Measurements from ENCODE around the gene MAML1. TPM values are rescaled to one million over a fixed set of nuclear protein-coding genes. Genes with fewer than 3 reads are reported as not detected.

MAML1 gene
- total and polyA plus RNA-seq, 2 donors (not counting 1 experiment from before 2014, with no cell fraction given) = 12.0 to 50.6 TPM

- no peak overlapping the region for H3K4me2 ChIP-seq (replicated peaks; ENCODE audit: low read depth, low read length, poor library complexity, severe bottlenecking)
- TF ChIP-seq, protein P1, sequence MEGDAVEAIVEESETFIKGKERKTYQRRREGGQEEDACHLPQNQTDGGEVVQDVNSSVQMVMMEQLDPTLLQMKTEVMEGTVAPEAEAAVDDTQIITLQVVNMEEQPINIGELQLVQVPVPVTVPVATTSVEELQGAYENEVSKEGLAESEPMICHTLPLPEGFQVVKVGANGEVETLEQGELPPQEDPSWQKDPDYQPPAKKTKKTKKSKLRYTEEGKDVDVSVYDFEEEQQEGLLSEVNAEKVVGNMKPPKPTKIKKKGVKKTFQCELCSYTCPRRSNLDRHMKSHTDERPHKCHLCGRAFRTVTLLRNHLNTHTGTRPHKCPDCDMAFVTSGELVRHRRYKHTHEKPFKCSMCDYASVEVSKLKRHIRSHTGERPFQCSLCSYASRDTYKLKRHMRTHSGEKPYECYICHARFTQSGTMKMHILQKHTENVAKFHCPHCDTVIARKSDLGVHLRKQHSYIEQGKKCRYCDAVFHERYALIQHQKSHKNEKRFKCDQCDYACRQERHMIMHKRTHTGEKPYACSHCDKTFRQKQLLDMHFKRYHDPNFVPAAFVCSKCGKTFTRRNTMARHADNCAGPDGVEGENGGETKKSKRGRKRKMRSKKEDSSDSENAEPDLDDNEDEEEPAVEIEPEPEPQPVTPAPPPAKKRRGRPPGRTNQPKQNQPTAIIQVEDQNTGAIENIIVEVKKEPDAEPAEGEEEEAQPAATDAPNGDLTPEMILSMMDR (IDR thresholded peaks at IDR 0.05) = no peak
- no peak for TF ChIP-seq EZH2 (IDR thresholded peaks at IDR 0.05; ENCODE audit: borderline replicate concordance, insufficient read depth, low read depth, low read length, poor library complexity, severe bottlenecking)
- H3K27me3 ChIP-seq (replicated peaks in 1 of 4; ENCODE audit: control extremely low read depth in 1 of 4, control insufficient read depth in 3 of 4, insufficient read depth in 4 of 4, low read length in 3 of 4) = no peaks in the 10 kb centered on the region
- ATAC-seq (ENCODE audit: low read depth) (no peak), DNase-seq (no peak)
- H3K9me3 ChIP-seq (ENCODE audit: control extremely low read depth in 1 of 3, control insufficient read depth in 2 of 3, insufficient read depth in 1 of 3, low read length in 2 of 3) = no peaks in the 10 kb centered on the region
- H2AFZ ChIP-seq (ENCODE audit: insufficient read depth, low read depth, low read length, poor library complexity, severe bottlenecking) = no peak overlapping the region
- no peak overlapping the region for H3K27ac ChIP-seq (ENCODE audit: low read length in 2 of 2)
- peaks cover 97% of the 10 kb centered on the region for H3K79me2 ChIP-seq (ENCODE audit: control insufficient read depth, insufficient read depth, low read length)
- POLR2A ChIA-PET = no interaction called here
- peaks cover 2 to 3% of the 10 kb centered on the region in 2 experiments for H3K36me3 ChIP-seq (replicated peaks in 1 of 2; ENCODE audit: control extremely low read depth in 1 of 2, control insufficient read depth in 1 of 2, extremely low read depth in 1 of 2, insufficient read depth in 2 of 2, low read length in 1 of 2)
- no peak overlapping the region for H3K4me3 ChIP-seq (ENCODE audit: control extremely low read depth in 1 of 5, extremely low read depth in 1 of 5, insufficient read depth in 1 of 5, low read depth in 2 of 5, low read length in 4 of 5)
- intact Hi-C loops (cut with micrococcal nuclease) = no loop called here
- H4K20me1 ChIP-seq (ENCODE audit: control insufficient read depth, insufficient read depth, low read length, poor library complexity, severe bottlenecking) = peaks cover 83% of the 10 kb centered on the region
- Mint-ChIP-seq H3K27ac (no peak overlapping the region), H3K27me3 (no peaks in the 10 kb centered on the region), H3K9me3 (ENCODE audit: insufficient read depth) (no peaks in the 10 kb centered on the region), H3K4me1 (peaks cover 35% of the 10 kb centered on the region), H3K4me3 (no peak overlapping the region)
- H3K4me1 ChIP-seq (ENCODE audit: control insufficient read depth in 2 of 2, insufficient read depth in 2 of 2, low read length in 2 of 2) = peaks cover 0 to 7% of the 10 kb centered on the region in 2 donors
- CTCF ChIA-PET = interaction anchor here (1.5 kb wide), 1 partner anchor 13 kb away, joined by 7 read pairs; no protein-coding TSS in a partner anchor
- WGBS (ENCODE audit: insufficient coverage) = 98% methylated on average over 5 of the region's 8 CpGs
- H3K9ac ChIP-seq (ENCODE audit: low read length) = no peak overlapping the region
Observed at GRCh38 chr5:179749857-179750508, 17.4 kb downstream of the MAML1 start.

GRCh38 chr5:179753971-179754370 is 21.3 kb downstream of the MAML1 start:
- Histone ChIP-seq H3K4me2 (replicated peaks; ENCODE audit: low read depth, low read length, poor library complexity, severe bottlenecking) (no peak overlapping the region), H3K36me3 (replicated peaks in 1 of 2; ENCODE audit: control extremely low read depth in 1 of 2, control insufficient read depth in 1 of 2, extremely low read depth in 1 of 2, insufficient read depth in 2 of 2, low read length in 1 of 2) (peaks cover 0 to 3% of the 10 kb centered on the region in 2 experiments), H4K20me1 (ENCODE audit: control insufficient read depth, insufficient read depth, low read length, poor library complexity, severe bottlenecking) (peaks cover 86% of the 10 kb centered on the region), H3K27me3 (replicated peaks in 1 of 4; ENCODE audit: control extremely low read depth in 1 of 4, control insufficient read depth in 3 of 4, insufficient read depth in 4 of 4, low read length in 3 of 4) (no peaks in the 10 kb centered on the region), H3K27ac (ENCODE audit: low read length in 2 of 2) (no peak overlapping the region), H3K79me2 (ENCODE audit: control insufficient read depth, insufficient read depth, low read length) (peaks cover 93% of the 10 kb centered on the region), H3K9me3 (ENCODE audit: control extremely low read depth in 1 of 3, control insufficient read depth in 2 of 3, insufficient read depth in 1 of 3, low read length in 2 of 3) (no peaks in the 10 kb centered on the region), H3K9ac (ENCODE audit: low read length) (no peak overlapping the region), H3K4me3 (ENCODE audit: control extremely low read depth in 1 of 5, extremely low read depth in 1 of 5, insufficient read depth in 1 of 5, low read depth in 2 of 5, low read length in 4 of 5) (no peak overlapping the region), H3K4me1 (ENCODE audit: control insufficient read depth in 2 of 2, insufficient read depth in 2 of 2, low read length in 2 of 2) (peaks cover 0 to 7% of the 10 kb centered on the region in 2 donors), H2AFZ (ENCODE audit: insufficient read depth, low read depth, low read length, poor library complexity, severe bottlenecking) (no peak overlapping the region)
- ATAC-seq (ENCODE audit: low read depth) = no peak
- H3K27ac Mint-ChIP-seq = no peak overlapping the region
- CTCF ChIA-PET = interaction anchor here (2.3 kb wide), 1 partner anchor 9 kb away, joined by 9 read pairs; no protein-coding TSS in a partner anchor
- H3K9me3 Mint-ChIP-seq (ENCODE audit: insufficient read depth) = no peaks in the 10 kb centered on the region
- no peaks in the 10 kb centered on the region for H3K27me3 Mint-ChIP-seq
- H3K4me1 Mint-ChIP-seq = peaks cover 32% of the 10 kb centered on the region
- no peak for DNase-seq
- intact Hi-C loops (cut with micrococcal nuclease) = no loop called here
- POLR2A ChIA-PET = interaction anchor here (0.7 kb wide), 1 partner anchor 50 kb away, joined by 10 read pairs; no protein-coding TSS in a partner anchor
- TF ChIP-seq, protein P1 (IDR thresholded peaks at IDR 0.05) = no peak
- no peak for TF ChIP-seq EZH2 (IDR thresholded peaks at IDR 0.05; ENCODE audit: borderline replicate concordance, insufficient read depth, low read depth, low read length, poor library complexity, severe bottlenecking)
- 95% methylated on average over 5 of the region's 5 CpGs for WGBS (ENCODE audit: insufficient coverage)
- H3K4me3 Mint-ChIP-seq = no peak overlapping the region

Measured in B cell (primary cell).